Mesothelial cell of epicardium (in vitro differentiated cells): Measurements from ENCODE around the gene NCAPG2. TPM values are rescaled to one million over a fixed set of nuclear protein-coding genes. Genes with fewer than 3 reads are reported as not detected.
"Not testable (repeated sequence)": the region's sequence is repeated elsewhere in the genome, so short reads cannot be mapped to it uniquely, and the experiment has no call there.

Experiments used
- DNase-seq, 2 experiments: peaks; one replicate each; pipeline ENCODE4 v3.0.0; 2021; ENCODE audit warnings: low spot score in 2 of 2; ENCODE audit not compliant: unreplicated experiment in 2 of 2
- H3K27ac Mint-ChIP-seq: 2 replicates; pipeline ENCODE4 v1.8.0; 2021; ENCODE audit warnings: mixed read lengths
- H3K27me3 Mint-ChIP-seq: 2 replicates; pipeline ENCODE4 v1.8.0; 2021; ENCODE audit warnings: low read depth, mixed read lengths
- H3K36me3 Mint-ChIP-seq: 2 replicates; pipeline ENCODE4 v1.8.0; 2021; ENCODE audit warnings: mixed read lengths
- H3K4me1 Mint-ChIP-seq: 2 replicates; pipeline ENCODE4 v1.8.0; 2021; ENCODE audit warnings: mixed read lengths
- H3K4me3 Mint-ChIP-seq: 2 replicates; pipeline ENCODE4 v1.8.0; 2021; ENCODE audit warnings: mild to moderate bottlenecking, moderate library complexity, mixed read lengths
- H3K9me3 Mint-ChIP-seq: 2 replicates; pipeline ENCODE4 v1.8.0; 2021; ENCODE audit warnings: mixed read lengths
- CTCF ChIP-seq: fragments of 200-600 bp; sonication (generic); IDR thresholded peaks from one replicate; pipeline ENCODE4 v1.5.0; 2021; ENCODE audit warnings: antibody characterized with exemption; ENCODE audit not compliant: unreplicated experiment
- total RNA-seq: library from RNA; stranded (reverse); gene quantifications from 3 replicates; pipeline ENCODE4 v1.2.1, GENCODE V29; 2021

Gene NCAPG2
- total RNA-seq, 1 donor from 2014 or later: 22.5 TPM

GRCh38 chr7:158672975-158673374 is 31.6 kb downstream of the NCAPG2 start:
- no peak overlapping the region for H3K27ac Mint-ChIP-seq
- no peak for TF ChIP-seq CTCF

GRCh38 chr7:158668086-158668485 is 36.5 kb downstream of the NCAPG2 start:
- H3K4me1 Mint-ChIP-seq, DNase-seq, H3K27me3 Mint-ChIP-seq, H3K9me3 Mint-ChIP-seq, H3K4me3 Mint-ChIP-seq, H3K27ac Mint-ChIP-seq: not testable (repeated sequence)
- peaks cover 29% of the 10 kb centered on the region for H3K36me3 Mint-ChIP-seq

More at GRCh38 chr7:158672975-158673374, 31.6 kb downstream of the NCAPG2 start:
- Mint-ChIP-seq H3K4me1 (no peaks in the 10 kb centered on the region), H3K27me3 (no peaks in the 10 kb centered on the region), H3K9me3 (no peaks in the 10 kb centered on the region), H3K4me3 (no peak overlapping the region), H3K36me3 (peaks cover 25% of the 10 kb centered on the region)
- no peak for DNase-seq

GRCh38 chr7:158666966-158667678 is 37.5 kb downstream of the NCAPG2 start:
- peaks cover 28% of the 10 kb centered on the region for H3K36me3 Mint-ChIP-seq
- not testable (repeated sequence) for H3K9me3 Mint-ChIP-seq, DNase-seq, H3K4me1 Mint-ChIP-seq, H3K27me3 Mint-ChIP-seq, H3K27ac Mint-ChIP-seq, H3K4me3 Mint-ChIP-seq

GRCh38 chr7:158666401-158666800 is 38.2 kb downstream of the NCAPG2 start:
- H3K36me3 Mint-ChIP-seq: peaks cover 29% of the 10 kb centered on the region

GRCh38 chr7:158664406-158664805 is 40.2 kb downstream of the NCAPG2 start:
- Mint-ChIP-seq H3K27ac (no peak overlapping the region), H3K4me1 (no peaks in the 10 kb centered on the region), H3K9me3 (no peaks in the 10 kb centered on the region), H3K4me3 (no peak overlapping the region), H3K27me3 (no peaks in the 10 kb centered on the region), H3K36me3 (peaks cover 23% of the 10 kb centered on the region)
- no peak for TF ChIP-seq CTCF
- DNase-seq: no peak

More at GRCh38 chr7:158666401-158666800, 38.2 kb downstream of the NCAPG2 start:
- no peak for DNase-seq
- H3K27me3 Mint-ChIP-seq: no peaks in the 10 kb centered on the region
- no peak overlapping the region for H3K27ac Mint-ChIP-seq
- no peaks in the 10 kb centered on the region for H3K9me3 Mint-ChIP-seq
- no peak overlapping the region for H3K4me3 Mint-ChIP-seq
- H3K4me1 Mint-ChIP-seq: no peaks in the 10 kb centered on the region
- TF ChIP-seq CTCF: no peak

- Mint-ChIP-seq H3K27ac (no peak overlapping the region), H3K9me3 (no peaks in the 10 kb centered on the region), H3K27me3 (no peaks in the 10 kb centered on the region), H3K36me3 (peaks cover 19% of the 10 kb centered on the region), H3K4me1 (no peaks in the 10 kb centered on the region), H3K4me3 (no peak overlapping the region)
- DNase-seq: no peak
- no peak for TF ChIP-seq CTCF
Measured at GRCh38 chr7:158663428-158663741, 41.2 kb downstream of the NCAPG2 start.
